Thoracic aorta (tissue), 2 donors: ENCODE data around the gene SMIM10L1. TPM values are rescaled to one million over a fixed set of nuclear protein-coding genes. Genes with fewer than 3 reads are reported as not detected.

ENCODE experiments used
- ATAC-seq: fragments of 150-250 bp; one replicate; pipeline ENCODE4 v1.8.0; 2017; ENCODE audit warnings: low read depth; ENCODE audit not compliant: insufficient number of reproducible peaks, low FRiP score
- DNase-seq: peaks from one replicate; pipeline ENCODE4 v3.0.0-alpha.2; 2020; ENCODE audit warnings: low spot score
- H3K27ac ChIP-seq, 2 donors: fragments of 200-600 bp; sonication (generic); 1 replicate in 1 of 2; 2 replicates in 1 of 2; pipeline ENCODE4 v1.5.1; 2016; ENCODE audit warnings: mild to moderate bottlenecking in 2 of 2, moderate library complexity in 2 of 2
- H3K27me3 ChIP-seq: fragments of 200-600 bp; sonication (generic); replicated peaks from 2 replicates; pipeline ENCODE4 v1.6.0; 2016; ENCODE audit warnings: mild to moderate bottlenecking; ENCODE audit not compliant: insufficient read depth
- H3K36me3 ChIP-seq: fragments of 200-600 bp; sonication (generic); one replicate; pipeline ENCODE4 v1.5.1; 2016
- H3K4me1 ChIP-seq, 2 donors: fragments of 200-600 bp; sonication (generic); 1 replicate in 1 of 2; 2 replicates in 1 of 2; pipeline versions ENCODE4 v1.5.1 to v1.6.0; 2016; ENCODE audit warnings: low read depth in 2 of 2, mild to moderate bottlenecking in 1 of 2; ENCODE audit not compliant: control insufficient read depth in 1 of 2
- H3K4me3 ChIP-seq: fragments of 200-600 bp; sonication (generic); 2 replicates; pipeline ENCODE4 v1.5.1; 2016; ENCODE audit warnings: mild to moderate bottlenecking
- H3K9me3 ChIP-seq: fragments of 200-600 bp; sonication (generic); 2 replicates; pipeline ENCODE4 v1.5.1; 2016
- CTCF ChIP-seq: fragments of 200-600 bp; sonication (generic); IDR thresholded peaks from one replicate; pipeline ENCODE4 v1.5.1; 2019; ENCODE audit warnings: antibody characterized with exemption
- total RNA-seq, 2 donors: library from RNA; depleted of rRNA; stranded (reverse); fragments of >200 nt; gene quantifications; one replicate each; pipeline versions ENCODE4 v1.1.0 to v1.2.3, GENCODE V29; 2016

SMIM10L1 gene
- total RNA-seq, 2 donors from 2014 or later: 4.7 to 10.4 TPM

GRCh38 chr12:11178250-11178649 is 7.3 kb downstream of the SMIM10L1 start:
- Histone ChIP-seq H3K27ac (no peak overlapping the region), H3K9me3 (no peaks in the 10 kb centered on the region), H3K27me3 (no peaks in the 10 kb centered on the region), H3K36me3 (peaks cover 5% of the 10 kb centered on the region), H3K4me3 (no peak overlapping the region), H3K4me1 (no peaks in the 10 kb centered on the region)
- no peak for TF ChIP-seq CTCF
- DNase-seq (no peak), ATAC-seq (no peak)

- Histone ChIP-seq H3K36me3 (no peaks in the 10 kb centered on the region), H3K4me3 (no peak overlapping the region), H3K27me3 (no peaks in the 10 kb centered on the region), H3K9me3 (no peaks in the 10 kb centered on the region), H3K4me1 (no peaks in the 10 kb centered on the region), H3K27ac (no peak overlapping the region)
- TF ChIP-seq CTCF: no peak
- ATAC-seq (no peak), DNase-seq (no peak)
These were observed 11.5 kb downstream of the SMIM10L1 start for GRCh38 chr12:11182529-11182928.

GRCh38 chr12:11183011-11183410 is 12.0 kb downstream of the SMIM10L1 start:
- no peaks in the 10 kb centered on the region for H3K27me3 ChIP-seq
- H3K9me3 ChIP-seq: no peaks in the 10 kb centered on the region
- no peak overlapping the region for H3K27ac ChIP-seq
- no peak for TF ChIP-seq CTCF
- H3K36me3 ChIP-seq: no peaks in the 10 kb centered on the region
- DNase-seq (no peak), ATAC-seq (no peak)
- no peaks in the 10 kb centered on the region for H3K4me1 ChIP-seq
- H3K4me3 ChIP-seq: no peak overlapping the region

- no peak for TF ChIP-seq CTCF
- Histone ChIP-seq H3K27ac (no peak within 1 kb of the TSS), H3K9me3 (no peaks in the 10 kb centered on the region), H3K36me3 (no peaks in the 10 kb centered on the region), H3K27me3 (no peaks in the 10 kb centered on the region), H3K4me3 (no peak within 1 kb of the TSS), H3K4me1 (no peaks in the 10 kb centered on the region)
- ATAC-seq (no peak), DNase-seq (no peak)
These were observed 15.8 kb downstream of the SMIM10L1 start, which contains the start of gene TAS2R42 for GRCh38 chr12:11186837-11187236. TSS of gene TAS2R42 (minus strand) at chr12:11186937. CDS start at chr12:11186937, 0 bp downstream.

- Histone ChIP-seq H3K27ac (no peak overlapping the region), H3K9me3 (no peaks in the 10 kb centered on the region), H3K27me3 (no peaks in the 10 kb centered on the region), H3K4me3 (no peak overlapping the region), H3K4me1 (no peaks in the 10 kb centered on the region), H3K36me3 (no peaks in the 10 kb centered on the region)
- ATAC-seq (no peak), DNase-seq (no peak)
- TF ChIP-seq CTCF: no peak
These were observed 31.8 kb downstream of the SMIM10L1 start for GRCh38 chr12:11202811-11203210.
